NCI-H1930 (cell line): ENCODE results near the gene CSRP2.

ENCODE experiments used
- DNase-seq, 2 experiments: peaks; one replicate each; lab custom pipeline; 2025; lab: John Stamatoyannopoulos, UW

Gene CSRP2

DNA sequence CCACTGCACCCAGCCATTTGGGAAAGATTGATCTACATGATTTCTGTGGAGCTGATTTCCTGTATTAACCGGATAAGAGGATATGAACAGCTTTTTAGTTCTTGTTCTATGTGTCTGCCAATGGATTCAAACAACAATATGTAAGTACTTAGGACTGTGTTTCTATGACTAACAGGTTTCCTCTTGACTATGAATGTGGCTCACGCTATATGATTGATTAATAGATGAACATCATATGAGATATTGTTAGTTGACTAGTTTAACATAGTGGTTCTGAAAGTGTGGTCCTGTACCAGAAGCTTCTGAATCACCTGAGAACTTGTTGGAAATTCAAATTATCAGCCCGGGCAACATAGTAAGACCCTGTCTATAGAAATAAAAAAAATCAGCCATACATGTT, 12.8 kb upstream of the CSRP2 start:
- no peak for DNase-seq

DNA sequence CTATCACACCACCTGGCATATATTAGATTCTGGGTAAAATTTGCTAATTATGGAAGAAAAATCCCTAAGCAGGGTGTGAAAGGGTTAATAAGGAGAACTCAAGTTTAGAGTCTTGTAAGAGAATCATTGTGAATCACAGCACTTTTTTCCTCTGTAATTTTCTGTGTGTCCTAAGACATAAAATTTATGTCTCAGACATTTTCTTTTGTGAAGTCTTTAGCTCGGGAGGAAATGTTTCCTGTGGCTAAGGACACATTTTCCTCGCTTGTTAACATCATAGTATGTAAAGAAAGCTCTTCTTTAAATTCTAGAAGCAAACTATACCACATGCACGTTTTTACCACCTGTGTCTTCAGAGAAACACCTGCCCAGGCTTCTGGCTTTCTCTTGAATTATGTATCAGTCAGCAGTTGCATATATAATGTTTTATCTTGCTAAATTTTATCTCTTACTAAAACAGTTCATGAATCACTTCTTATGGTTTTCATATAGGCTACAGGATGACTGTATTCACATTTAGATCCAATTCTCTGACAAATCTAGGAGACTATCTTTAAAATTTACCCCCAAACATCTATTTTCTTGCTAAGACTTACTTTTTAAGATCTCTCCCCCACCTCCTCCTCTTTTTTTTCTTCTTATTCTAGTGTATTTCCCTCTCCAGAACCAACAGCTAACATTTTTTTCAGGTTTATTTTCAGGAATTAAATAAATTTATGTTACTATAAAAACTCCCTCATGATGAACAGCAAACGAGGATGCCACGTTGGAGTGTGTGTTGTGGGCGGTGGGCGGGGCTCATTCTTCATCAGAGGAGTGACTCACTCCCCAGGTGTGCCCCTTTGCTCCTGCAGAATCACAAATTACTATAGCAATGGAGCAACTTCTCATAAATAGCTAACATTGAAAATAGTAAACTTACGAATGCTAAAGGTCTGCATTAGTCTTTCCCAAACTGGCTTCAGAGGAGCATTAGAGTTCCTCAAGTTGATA, 11.6 kb upstream of the CSRP2 start:
- no peak for DNase-seq

DNA sequence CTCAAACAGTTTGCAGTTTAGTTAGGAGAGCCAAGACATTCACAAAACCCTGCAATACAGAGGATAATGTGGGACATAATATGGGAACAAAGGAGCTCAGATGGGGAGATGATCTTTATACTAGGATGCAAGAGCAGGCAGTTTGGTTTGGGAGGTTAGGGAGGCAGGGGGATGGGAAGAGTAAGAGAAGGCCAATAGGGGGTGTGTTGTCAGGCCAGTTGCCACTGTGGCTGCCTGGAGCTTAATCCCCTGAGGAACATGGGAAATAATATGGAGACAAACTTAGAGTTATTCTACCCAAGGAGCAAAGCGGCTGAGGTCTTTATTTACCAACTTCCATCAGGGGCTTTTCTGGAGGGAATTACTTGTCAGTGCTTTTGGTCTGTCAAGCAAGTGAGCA, 10.0 kb upstream of the CSRP2 start:
- DNase-seq: no peak

DNA sequence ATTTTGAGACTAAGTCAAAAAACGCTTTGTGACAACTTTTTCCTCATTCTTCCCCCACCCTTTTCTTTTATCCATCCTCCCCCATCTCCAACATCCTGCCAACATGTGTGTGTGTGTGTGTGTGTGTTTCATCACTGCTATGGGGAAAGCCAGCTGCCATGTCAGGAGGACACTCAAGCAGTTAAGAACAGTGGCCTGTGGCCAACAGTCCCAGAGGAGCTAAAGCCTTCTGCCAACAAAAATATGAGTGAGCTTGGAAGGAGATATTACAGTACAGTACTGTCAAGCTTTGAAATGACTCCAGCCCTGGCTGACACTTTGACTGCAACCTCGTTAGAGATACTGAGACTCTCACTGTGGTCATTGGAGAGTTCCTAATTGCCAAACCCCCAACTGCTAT, 5.0 kb upstream of the CSRP2 start:
- DNase-seq: no peak

DNA sequence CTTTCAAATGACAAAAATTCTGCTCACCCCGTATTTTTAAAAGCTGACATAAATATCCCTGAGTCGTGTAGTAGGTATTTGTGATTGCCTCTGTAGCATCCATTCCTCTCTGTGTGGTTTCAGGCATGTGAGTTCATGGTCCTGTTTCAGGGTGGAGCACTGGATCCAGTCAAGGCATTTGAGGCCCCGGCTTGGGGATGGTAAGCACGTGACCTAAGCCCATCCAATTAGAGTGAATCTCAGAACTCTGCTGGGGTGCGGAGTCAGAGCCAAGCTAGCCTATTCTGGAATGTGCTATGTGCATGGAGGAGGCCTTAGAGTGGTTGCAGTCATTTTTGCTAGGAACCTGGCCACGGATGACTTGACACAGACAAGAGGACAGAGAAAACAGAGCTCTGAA, 4.3 kb upstream of the CSRP2 start:
- DNase-seq: no peak

DNA sequence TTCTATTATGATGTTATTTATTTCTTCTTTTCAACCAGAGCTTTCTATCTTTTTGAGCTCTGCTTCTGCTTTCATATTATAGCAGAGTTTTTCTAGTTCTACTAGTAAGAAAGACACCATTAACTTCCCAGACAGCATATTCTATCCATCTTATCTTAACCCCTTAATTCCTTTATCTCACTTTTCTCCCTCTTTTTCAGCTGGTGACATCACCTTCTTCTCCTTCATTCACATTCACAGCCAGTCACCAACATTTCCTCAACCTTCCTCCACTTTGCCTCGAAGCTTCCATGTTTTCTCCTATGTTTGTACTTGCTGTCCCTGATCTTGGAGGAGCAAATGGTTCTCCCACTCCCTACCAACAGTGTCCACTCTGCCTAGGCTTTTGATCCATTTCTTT, 3.5 kb upstream of the CSRP2 start:
- DNase-seq: no peak

DNA sequence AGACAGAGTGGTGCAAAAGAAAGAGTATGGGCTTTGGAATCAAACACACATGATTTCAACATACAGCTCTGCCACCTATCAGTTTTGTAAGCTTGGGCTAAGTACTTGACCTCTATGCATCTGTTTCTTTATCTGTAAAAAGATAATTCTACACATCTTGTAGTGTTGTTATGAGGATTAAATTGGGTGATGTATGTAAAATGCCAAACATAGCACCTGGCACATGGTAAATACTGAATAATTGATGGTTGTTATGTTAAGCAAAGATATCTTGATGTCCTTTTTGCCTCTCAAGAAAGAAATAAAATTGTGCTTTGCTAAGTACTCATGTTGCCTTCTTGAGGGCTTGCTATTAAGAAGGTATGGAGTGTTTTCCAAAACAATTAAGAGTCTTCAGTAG, 2.3 kb upstream of the CSRP2 start:
- no peak for DNase-seq

DNA sequence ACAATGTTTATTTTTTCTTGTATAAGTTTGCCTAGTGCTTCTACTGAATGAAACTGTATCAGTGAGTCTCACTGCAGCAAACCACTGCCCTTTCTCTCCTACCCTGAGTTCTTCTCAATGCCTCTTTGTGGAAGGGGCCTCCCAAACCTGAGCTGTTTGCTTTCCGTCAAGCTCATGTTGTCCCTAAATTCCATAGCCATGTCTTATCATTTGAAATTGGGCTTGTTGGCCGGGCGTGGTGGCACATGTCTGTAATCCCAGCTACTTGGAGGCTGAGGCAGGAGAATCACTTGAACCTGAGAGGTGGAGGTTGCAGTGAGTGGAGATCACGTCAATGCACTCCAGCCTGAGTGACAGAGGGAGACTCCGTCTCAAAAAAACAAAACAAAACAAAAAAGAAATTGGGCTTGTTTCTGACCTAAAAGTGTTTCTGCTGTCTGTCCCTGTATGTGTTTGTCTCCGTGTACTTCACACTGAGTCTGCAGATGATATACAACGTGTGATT, 1.8 kb upstream of the CSRP2 start:
- DNase-seq: no peak

DNA sequence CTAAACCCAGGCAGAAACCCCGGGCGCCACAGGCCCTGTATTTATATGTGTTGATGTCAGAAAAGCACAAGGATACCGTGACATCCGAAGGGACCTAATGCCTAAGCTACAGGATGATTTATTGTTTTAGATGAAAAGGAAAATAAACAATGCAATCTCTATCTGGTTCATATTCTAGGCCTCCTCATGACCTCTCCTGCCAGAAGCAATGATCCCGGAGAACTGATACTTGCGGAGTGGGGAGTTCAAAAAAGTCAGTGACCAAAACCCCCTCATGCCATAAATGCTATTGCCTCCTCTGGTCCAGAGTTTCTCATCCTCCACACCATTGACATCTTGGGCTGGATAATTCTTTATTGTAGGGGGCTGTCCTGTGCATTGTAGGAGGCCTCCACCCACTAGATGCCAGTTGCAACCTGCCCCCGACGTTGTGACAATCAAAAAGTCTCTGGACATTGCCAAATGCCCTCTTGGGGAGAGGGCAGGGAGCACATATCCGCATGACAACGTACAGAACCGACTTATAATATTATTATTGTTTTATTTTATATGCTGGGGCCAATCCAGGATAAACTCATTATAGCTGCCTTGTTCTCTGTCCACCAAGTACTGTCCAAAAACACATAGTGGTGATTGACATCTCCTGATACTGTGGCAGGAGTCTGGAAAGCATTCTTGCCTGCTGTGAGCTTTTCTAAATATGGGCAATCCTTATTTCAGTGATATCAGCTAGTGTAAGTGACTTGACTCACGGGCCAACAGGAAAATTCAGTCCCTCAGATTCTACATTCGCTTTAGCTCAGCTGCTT, 1.1 kb upstream of the CSRP2 start:
- no peak for DNase-seq

DNA sequence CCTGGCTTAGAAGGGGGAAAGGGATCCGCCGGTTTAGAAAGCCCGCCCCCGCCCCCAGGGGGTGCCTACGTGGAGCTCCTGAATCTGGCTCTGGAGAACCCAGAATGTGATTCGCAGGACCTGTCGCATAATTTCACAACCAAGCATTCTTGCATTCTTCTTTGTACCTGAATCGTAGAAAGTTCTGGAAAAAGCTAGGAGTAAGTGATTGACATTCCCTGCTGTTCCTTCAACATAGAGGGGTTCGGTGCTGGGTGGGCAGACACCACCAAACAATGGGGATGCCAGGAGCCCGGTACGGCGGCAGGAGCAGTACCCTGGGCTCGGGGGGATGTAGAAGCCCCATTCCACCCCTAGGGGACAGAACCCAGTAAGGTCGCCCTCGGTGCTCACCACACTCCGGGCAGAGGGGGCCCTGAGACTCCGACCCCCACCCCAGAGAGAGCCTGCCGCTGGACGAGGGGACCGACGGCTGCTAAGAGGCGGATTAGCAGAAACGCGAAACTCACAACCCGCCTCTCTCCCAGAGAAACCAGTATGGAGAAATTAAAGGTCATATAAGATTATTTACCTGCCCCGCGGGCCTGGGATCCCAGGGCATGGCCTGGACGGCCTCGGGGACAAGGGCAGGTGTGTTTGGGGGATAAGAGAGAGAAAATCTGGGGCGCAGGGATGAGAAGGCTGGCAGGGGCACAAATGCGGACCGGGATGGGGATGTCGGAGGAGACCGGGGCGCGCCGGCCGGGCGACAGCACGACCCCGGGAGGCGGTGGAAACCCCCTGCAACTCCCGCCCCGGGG, 520 bp downstream of the CSRP2 start:
- DNase-seq: no peak

DNA sequence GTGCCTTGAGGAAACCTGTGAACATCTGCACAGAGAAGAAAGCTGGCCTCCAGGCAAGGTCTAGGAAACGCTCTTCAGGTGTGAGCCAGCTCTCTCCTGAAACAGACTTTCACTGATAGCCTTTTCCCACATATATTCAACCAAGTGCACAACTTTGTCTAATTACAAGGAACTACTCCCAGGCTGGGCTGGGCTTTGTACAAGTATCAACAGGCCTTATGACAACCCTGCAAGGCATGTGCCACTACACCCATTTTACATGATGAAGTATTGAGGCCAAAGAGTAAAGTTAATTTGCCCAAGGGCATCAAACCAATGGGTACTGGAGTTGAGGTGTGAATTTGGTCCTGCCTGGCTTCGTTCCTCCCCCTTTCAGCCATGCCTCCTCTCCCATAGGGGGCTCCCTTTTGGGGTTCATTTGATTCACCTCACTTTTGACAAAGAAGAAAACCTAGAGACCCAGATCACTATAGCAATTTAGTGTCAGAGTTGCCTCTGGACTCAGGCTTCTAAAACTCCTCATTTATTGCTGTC, 2.1 kb downstream of the CSRP2 start:
- no peak for DNase-seq

DNA sequence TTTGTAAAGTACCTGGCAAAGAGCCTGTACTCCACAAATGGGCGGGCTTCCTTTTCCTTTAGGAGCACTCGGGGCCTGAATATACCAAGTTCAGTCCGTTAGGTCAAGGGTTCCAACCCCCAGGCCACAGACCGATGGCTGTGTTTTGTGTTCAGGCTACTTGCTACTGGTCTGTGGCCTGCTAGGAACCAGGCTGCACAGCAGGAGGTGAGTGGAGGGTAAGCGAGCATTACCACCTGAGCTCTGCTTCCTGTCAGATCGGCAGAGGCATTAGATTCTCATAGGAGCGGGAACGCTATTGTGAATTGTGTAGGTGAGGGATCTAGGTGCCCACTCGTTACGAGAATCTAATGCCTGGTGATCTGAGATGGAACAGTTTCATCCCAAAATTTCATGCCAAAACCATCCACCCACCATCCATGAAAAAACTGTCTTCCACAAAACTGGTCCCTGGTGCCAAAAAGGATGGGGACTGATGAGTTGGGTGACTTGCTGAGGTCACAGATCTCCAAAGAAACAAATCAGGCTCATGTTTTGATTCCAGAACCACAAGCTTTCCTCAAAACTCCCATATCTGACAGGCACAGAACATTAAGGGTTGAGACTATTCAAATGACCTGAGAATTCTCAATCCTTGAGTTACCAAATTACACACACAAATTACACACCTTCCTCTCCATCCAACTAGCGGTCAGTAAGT, 4.2 kb downstream of the CSRP2 start:
- no peak for DNase-seq

DNA sequence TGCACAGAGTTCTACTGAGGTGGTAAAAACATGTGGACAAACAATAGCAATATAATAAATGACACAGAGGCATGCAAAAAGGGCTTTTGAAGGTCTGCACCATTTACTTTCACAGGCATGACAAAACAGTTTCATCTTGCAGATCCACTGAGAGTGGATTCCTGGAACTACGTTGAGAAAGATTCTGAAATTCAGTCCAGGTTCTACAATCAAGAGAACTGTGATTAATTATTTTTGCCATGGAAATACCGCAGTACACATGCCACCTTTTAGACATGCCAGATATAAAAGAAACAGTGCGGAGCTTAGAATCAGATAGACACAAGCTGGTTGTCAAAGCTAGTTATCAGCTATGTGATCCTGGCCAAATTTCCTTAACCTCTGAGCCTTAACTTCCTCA, 4.8 kb downstream of the CSRP2 start:
- DNase-seq: no peak

DNA sequence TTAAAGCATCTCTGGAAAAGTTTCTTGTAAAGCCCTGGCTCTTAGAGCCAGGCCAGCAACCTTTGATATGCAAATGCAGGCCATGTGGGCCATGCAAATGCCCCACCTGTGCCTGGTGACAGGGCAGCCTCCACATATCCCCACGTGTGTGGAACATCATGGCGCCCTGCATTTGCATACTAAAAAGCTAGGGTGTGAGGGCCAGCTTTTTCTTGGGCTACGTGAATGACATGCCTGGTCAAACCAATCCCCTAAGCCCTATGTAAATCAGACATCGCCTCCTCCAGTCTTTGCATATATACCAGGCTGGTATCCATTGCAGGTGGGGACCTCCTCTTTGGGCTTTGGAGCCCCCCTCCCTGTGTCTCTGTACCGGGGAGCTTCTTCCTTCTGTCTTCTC, 6.4 kb downstream of the CSRP2 start:
- no peak for DNase-seq

DNA sequence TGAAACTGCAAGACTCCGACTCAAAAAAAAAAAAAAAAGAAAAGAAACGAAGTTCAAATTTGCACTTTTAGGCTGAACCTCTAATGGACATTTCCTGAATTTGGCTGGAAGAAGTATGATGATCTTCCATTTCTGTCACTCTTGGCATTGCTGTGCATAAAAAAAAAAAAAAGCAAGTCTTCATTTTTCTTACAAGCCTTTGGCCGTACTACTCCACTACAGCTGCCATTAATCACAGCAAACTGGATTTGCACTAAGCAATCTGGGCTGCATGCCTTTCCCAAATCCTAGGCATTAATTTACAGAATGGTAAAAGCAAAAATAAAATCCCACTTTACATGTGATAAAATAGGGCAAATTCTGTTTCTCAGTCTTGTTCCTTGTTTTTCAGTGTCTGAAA, 7.1 kb downstream of the CSRP2 start:
- DNase-seq: no peak

DNA sequence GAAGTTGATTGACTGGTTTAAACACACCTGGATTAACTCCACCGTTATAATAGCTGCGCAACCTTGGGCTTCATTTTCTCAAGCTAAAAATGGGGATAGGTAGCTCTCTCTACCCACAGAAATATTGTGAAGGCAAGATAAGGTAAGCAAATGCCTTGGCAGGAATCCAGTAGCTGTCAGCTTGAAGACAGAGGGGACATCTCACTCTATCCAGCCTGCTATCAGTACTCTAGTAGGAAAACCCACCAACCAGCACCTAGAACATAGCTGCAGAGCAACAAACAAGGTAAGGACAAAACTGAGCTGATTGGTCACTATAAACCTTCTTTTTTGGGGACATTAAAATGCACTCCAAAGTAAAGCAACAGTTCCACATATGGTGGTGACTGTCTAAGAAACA, 7.7 kb downstream of the CSRP2 start:
- no peak for DNase-seq

DNA sequence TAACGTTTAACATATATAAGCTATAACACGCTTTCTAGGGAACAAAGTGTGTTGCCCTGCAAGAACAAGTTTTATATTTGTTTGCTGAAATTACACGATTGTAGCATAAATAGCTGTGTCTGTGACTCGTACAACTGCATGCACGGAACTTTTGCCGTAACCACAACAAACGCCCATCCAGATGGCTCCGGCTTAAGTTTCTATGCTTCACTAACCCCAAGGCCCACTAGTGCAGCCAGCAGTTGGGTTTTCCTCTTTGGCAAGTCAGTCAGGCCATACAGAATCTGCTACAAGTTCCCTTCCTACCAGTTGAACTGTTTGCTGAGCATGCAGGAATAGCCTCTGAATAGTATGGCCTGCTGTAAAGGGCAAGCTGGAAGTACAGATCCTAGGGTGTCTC, 12.1 kb downstream of the CSRP2 start:
- no peak for DNase-seq

DNA sequence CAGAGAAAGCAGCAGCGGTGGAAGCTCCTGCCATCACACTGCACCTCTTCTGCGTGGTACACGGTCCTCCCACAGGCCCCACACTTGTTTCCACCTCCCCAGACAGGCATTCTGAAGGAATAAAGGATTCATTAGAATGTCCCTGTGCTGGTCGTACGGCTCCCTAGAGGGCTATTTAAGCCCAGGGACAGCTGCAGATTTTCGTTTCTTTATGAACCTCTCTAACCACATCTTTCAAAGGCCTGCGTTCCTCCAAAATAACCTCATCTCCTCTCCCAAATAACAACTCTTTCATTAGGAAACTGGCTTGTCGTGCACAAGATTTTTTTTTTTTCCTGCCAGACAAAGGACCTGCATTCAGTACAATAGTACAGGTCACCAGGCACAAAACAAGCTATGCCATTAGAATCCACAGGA, 12.7 kb downstream of the CSRP2 start:
- no peak for DNase-seq

DNA sequence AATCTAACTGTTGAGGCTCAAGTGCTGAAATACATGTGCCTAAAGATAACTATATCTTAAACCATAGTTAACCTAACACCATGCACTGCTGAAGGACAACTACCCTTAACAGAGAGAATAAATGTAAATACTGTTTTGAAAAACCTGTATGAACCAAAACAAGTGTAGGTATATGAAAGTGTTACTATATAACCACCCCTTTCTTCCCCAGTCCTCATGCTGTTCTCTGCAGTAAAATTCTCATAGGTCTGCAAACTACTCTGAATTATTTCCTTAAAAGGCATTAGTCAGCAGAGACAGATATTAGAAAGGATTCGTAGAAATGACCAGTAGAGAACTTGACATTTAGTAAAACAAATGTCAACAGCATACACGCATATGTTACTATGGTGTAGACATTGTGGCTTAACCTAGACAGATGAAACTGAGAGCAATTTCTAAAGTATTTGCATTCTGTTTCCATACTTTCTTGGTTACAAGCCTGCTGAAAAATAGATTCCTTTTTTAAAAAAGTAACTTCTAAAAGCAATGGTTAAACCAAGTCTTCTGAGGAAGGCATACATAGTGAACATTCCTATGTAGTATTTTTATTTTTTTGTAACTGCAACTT, 13.9 kb downstream of the CSRP2 start:
- DNase-seq: no peak

DNA sequence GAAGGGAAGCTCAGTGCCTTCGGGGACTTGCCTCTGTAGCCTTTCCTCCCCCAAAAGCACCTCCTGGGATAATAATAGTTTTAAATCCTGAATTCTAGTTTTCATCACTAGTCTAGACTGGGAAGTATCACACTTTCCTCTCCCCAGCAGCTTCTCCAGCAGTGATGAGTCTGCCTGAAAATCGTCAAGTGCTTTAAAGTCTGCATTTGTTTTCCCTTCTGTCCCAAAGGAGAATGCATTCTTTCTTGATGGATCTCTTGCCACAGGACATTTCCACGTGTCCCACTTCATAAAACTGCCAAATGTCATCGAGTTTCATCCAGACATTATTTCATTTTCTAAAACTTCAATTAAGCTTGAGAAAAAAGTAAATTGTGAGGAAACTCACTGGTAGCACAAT, 15.0 kb downstream of the CSRP2 start:
- DNase-seq: no peak
